GM19438 (cell line): ENCODE results near the gene AP3M1.
"Not testable (repeated sequence)": the region's sequence is repeated elsewhere in the genome, so short reads cannot be mapped to it uniquely, and the experiment has no call there.

Experiments used
- ATAC-seq: cut with Tn5 transposase; IDR thresholded peaks from one replicate; pipeline ENCODE4 v1.9.1; 2021; ENCODE audit warnings: low read depth; ENCODE audit not compliant: unreplicated experiment

The AP3M1 gene, protein sequence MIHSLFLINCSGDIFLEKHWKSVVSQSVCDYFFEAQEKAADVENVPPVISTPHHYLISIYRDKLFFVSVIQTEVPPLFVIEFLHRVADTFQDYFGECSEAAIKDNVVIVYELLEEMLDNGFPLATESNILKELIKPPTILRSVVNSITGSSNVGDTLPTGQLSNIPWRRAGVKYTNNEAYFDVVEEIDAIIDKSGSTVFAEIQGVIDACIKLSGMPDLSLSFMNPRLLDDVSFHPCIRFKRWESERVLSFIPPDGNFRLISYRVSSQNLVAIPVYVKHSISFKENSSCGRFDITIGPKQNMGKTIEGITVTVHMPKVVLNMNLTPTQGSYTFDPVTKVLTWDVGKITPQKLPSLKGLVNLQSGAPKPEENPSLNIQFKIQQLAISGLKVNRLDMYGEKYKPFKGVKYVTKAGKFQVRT

DNA sequence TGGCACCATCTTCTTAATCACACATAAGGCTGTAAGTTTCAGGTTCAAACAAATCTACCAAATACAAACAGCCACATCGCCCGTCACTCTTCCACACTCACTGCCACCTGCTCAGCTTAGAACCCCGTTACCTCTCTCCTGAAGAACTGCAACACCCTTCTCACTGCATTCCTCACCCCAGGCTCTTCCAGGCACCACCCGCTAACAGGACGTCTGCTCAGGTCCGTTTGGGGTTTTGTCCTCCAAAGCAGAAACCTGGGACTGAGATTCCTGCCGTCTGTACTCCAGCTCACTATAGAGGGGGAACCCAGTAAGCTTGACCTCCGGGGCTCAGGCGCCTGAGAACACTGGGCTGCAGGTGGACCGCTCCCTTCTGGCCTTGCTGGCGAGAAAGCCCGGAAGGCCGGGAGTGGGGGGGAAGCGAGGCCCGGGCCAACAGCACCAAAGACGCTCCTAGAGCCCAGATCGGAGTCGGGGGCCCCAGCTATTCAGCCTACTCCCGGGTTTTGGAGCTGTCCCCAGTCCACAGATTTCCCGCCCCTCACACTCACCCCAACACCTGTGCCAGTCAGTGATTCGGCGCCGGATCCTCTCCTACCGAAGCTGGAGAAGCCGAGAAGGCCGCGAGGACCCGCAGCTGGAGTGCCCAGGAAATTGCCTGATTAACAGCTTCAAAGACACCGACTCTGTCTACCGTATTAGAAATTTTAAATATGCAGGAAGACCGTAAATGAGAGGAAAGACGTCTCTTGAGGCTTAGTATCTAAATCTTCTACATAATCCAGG is at the start of gene AP3M1:
Gene AP3M1, minus strand, starts transcription at position 625 of the 786 bp plus-strand sequence. CDS start 12,449 bp downstream, outside the sequence.
- peak; percentile 44 for ATAC-seq

DNA sequence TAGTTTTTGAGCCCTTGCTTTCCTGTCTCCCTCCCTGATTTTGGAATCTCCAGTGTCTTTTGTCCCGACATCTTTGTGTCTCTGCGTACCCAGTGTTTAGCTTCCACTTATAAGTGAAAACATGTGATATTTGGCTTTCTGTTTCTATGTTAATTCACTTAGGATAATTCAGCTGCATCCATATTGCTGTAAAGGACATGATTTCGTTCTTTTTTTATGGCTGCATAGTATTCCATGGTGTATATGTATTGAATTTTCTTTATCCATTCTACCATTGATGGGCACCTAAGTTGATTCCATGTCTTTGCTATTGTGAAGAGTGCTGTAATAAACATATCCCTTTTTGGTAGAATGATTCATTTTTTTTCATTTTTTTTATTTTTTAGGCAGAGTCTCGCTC is 48.7 kb upstream of the AP3M1 start:
- no peak for ATAC-seq

DNA sequence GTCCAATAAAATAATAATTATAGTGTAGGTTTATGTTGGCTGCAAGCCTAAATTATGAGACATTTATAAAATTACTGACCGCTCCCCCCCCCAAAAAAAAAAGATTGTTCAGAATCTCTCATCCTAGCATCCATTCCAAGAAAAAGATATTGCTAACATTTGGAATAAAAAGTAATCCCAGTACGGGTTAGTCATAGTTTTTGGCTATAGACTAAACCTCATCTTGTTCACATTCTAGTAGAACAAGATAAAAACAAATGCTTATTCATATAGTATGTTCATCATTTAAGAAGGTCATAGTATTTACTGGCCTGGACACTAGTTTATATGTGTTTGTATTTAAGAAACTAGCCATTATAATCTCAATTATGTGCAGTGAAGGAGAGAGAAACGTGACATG is 44.4 kb upstream of the AP3M1 start:
- no peak for ATAC-seq

DNA sequence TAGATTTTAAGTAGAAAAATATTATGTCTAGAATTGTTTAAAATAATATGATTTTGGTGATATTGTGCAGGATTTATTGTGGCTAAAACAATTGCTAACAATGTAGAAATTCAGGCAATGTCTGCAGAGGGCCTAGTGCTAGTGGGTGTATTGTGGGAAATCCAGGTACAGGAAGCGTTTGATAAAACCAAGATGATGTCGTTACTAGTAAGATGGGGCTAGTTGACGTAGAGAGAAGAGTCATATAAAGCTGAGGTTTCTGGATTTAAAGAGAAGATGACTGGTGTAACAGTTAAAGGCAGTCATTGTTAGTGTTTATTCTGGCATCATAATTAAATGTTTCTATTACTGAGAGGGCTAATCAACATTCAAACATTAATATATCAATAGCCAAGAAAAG is 43.9 kb upstream of the AP3M1 start:
- ATAC-seq, result no peak

DNA sequence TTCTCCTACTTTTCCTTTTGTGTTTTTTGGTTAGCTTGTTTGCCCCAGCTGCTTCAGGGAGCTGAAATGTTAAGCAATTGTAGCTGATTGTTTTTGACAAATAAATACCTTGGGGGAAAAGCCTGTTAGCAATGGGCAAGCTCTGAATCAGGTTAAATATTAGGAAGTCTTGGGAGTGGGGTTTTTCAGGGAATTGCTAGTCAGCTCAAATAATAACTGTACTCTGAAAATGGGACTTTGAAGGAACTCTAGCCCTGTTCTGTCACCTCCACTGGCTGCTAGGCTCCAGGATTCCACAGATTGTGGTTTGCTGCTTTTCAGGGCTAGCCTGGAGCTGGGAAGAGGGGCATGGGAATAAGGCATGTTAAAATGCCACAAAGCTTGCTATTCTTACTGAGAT is 39.9 kb upstream of the AP3M1 start:
- no peak for ATAC-seq

DNA sequence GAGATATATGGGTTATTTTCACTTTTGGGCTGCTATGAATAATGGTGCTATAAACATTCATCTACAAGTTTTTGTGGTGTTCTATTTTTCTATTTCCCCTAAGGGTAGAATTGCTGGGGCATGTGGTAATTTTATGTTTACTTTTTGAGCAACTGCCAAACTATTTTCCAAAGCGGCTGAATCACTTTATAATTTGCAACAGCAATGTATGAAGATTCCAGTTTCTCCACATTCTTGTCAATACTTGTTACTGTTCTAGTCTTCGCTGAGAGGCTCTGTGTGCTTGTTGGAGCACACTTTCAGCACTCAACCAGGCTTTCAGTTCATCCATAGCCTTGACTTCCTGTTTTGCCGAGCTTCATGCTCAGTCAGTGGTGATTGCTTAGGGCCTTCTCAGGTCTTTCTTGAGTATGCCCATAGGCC is 39.4 kb upstream of the AP3M1 start:
- ATAC-seq, result peak; percentile 75

DNA sequence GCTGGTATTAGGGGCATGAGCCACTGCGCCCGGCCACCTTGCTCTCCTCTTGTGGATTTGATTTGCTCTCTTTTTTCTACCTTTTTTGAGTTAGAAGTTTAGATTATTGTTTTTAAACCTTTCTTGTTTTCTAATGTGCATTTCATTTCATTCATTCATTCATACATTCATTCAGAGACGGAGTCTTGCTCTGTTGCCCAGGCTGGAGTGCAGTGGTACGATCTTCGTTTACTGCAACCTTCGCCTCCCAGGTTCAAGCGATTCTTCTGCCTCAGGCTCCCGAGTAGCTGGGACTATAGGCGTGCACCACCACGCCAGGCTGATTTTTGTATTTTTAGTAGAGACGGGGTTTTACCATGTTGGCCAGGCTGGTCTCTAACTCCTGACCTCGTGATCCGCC is 38.0 kb upstream of the AP3M1 start:
- not testable (repeated sequence) for ATAC-seq

DNA sequence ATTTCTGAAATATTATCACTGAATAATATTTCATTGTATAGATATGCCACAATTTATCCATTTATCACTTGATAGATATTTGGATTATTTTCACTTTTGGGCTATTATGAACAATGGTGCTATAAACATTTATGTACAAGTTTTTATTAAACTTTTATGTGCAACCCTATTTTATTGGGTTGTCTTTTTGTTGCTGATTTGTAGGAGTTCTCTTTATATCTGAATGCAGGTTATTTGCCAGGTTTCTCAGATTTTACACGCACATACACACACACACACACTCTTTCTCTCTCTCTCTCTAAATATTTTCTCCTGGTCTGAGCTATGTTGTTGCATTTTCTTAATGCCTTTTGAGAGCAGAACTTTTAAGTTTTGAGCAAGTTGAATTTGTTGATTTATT is 36.6 kb upstream of the AP3M1 start:
- ATAC-seq, result no peak

DNA sequence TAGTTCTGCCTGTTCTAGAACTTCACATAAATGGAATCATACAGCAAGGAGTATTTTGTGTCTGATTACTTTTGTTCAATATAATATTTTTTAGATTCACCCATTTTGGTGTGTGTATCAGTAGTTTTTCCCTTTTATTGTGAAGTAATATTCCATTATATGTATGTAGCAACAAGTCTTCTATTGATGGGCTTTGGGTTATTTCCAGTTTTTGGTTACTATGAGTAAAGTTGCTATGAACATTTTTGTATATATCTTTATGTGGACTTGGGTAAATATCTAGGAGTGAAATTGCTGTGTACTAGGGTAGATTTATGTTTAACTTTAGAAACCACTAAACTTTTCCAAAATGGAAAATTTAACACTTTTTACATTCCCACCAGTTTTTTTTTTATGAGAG is 36.0 kb upstream of the AP3M1 start:
- no peak for ATAC-seq

DNA sequence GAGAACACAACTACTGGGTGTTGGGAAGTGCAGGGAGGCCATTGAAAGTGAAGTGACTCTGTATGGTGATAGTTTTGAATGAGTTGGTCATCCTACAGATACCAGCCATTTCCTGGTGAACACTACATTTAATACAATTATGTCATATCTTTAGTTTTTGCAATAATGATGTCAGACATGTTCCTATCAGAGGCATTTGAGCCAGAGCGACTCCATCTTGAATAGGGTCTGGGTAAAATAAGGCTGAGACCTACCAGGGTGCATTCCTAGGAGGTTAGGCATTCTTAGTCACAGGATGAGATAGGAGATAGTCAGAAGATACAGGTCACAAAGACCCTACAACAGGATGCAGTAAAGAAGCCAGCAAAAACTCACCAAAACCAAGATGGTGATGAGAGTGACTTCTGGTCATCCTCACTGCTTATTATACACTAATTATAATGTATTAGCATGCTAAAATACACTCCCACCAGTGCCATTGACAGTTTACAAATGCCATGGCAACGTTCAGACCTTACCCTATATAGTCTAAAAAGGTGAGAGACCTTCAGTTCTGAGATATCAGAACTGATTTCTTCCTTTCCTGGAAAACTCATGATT is 28.6 kb upstream of the AP3M1 start:
- ATAC-seq, result no peak

DNA sequence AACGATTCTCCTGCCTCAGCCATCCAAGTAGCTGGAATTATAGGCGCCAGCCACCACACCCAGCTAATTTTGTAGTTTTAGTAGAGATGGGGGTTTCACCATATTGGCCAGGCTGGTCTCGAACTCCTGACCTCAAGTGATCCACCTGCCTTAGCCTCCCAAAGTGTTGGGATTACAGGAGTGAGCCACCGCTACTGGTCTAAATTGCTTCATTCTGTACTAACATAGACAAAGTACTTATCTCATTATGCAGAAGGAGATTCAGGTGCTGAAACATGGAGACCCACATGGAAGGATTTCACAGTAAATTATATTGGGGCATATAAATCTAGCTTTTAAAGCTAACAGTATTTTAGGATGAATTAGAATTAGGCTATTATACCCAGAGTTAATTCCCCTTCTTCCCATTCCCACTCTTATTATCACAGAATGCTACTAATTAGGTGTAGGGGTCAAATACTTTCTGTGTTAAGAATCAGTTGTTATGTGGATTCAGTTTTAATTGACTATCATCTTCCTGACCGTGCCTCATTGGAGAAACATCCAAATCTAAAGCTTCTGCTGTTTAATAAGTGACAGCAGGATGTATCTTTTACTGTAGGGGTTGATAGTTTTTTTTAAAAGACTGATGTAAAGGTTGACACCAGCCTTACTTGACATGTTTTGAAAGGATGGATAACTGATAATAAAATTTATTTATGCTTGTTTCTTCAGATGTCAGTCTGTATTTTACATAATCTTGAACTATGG is 27.6 kb upstream of the AP3M1 start:
- ATAC-seq, result no peak

DNA sequence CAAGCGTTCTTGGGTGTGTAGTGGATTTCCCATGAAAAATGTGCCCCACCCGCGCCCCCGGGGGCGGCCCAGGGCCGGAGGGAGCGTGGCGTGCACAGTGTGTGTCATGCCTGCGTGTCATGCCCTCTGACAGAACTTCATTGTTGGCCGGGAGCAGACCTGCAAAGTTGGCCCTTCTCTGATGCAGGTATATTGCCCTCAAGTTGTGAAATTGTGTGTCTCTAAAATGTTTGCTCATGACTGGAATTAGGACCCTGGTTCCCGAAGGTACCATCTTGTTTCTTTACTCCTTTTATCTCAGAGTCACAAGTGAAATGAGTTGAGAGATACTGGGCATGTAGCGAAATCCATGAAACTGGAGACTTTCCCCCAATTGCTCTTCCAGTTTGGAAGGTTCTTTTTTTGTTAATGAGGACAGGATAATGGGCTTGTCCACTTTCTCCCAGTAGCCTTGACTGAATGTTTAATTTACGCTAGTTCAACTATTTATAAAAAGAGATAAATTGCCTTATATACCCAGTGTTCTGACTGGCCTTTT is 26.6 kb upstream of the AP3M1 start:
- peak; percentile 18 for ATAC-seq

DNA sequence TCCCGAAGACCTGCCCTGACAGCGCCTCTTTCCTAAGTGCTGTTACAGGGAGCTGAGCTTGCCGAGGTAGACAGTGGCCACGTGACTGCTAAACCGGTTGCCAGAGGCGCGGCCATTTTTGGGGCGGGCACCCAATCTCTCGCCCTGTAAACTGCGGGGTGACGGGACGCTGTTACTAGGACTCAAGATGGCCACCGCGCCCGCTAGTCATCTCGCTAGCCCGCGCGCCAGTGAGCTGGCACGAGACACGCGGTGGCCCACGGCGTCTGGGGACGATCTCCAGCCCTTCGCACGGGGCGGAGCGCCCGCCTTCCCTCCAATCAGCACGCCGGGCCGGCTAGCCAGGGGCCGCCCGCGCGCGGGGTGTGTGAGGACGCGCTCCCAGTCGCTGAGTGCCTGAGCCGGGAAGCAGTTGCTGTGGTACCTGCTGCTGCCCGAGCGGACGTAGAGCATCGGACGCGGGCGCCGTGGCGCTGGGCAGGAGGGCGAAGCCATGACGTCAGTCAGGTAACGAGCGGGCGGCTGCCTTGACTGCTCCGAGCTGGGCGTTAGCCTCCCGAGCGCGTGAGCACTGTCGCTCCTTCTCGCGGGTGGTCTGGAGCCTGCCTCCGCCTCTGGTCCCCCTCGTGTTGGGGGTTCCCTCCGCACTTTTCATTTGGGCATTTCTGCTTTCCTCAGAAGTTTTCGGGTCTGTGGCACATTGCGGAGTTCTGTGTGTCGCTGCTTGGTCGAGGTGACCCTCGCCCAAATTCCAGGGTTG is 25.9 kb upstream of the AP3M1 start:
- ATAC-seq, result peak; percentile 88

DNA sequence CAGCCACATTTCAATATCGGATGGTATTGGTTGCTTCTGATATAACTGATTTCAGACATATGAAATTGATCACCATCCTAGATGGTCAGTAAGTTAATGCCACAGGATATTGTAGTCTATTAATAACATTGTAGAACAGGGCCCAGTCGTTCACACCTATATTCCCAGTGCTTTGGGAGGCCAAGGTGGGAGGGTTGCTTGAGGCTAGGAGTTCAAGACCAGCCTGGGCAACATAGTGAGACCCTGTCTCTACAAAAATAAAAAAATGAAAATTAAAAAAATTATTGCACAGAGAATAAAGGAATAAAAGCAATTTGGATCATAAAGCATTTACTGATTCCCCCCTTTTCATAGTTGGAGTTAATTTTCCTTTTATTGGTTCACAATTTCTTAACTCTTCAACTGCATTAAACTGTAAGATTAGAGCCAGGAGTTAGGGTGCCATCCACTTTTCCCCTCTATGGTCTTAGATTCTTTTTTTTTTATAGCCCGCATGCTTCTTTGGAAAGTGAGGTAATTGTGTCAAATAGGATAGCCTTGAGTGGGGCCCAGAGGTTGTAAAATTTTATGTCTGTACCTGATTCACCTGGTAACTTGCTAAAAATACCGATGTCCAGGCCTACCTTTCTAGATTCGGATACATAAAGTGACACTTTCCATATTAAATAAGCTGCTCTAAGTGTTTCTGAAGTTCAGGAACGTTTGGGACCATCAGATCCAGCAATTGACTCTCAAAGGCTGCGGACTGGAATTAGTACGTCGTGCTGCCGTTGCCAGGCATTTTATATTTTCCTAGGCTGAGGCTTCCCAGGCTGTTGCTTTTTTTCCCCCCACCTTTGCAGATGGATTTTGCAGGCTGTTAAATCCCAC is 25.1 kb upstream of the AP3M1 start:
- ATAC-seq, result no peak

DNA sequence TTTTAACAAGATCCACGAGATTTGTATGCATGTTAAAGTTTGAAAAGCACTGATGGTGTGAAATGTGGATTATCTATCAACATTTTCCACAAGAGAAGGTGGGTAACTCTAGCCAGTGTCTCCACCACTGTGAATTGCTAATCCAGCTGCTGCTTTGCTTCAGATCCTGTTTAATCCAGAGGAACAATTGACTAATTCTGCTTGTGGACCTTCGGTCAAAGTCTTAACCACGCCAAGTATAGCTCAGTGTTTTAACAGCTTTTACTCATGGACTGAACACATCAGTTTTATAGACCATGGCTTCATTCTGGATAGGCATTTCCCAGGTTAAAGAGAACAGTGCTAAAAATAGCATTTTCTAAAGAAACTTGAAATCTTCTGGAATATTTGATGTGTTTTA is 23.9 kb upstream of the AP3M1 start:
- ATAC-seq, result no peak

DNA sequence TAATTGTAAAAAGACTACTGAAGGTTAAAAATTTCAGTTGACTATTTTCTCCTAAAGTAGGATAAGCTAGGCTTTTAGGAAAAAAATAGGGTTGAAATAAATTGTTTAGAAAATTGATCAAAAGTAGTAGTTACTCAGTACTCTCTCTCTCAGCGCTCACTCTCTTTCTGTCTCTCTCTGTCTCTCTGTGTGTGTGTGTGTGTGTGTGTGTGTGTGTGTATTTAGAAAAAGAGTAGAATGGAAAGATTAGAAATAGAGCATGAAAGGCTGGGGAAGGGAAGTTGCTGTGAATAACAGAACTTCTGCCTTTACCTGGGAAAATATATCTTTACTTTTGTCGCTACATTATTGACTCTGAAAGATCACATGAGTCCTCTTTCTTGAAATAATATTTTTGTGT is 21.0 kb upstream of the AP3M1 start:
- ATAC-seq, result no peak

DNA sequence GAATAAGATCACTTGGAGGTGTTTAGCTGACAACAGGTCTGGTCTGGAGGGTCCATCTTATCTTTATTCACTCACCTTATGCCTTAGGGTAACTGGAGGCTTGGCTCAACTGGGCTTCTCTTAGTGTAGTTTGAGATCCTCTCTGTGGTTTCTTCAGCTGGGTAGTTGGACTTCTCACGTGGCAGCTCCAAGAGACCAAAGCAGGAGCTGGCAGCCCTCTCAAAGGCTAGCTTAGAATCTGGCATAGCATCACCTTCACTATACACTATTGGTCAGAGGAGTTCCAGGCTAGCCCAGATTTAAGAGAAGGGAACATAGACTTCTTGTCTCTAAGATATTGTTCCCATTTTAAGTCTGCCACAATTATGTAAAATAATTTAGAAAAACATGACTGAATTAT is 16.8 kb upstream of the AP3M1 start:
- ATAC-seq, result no peak

DNA sequence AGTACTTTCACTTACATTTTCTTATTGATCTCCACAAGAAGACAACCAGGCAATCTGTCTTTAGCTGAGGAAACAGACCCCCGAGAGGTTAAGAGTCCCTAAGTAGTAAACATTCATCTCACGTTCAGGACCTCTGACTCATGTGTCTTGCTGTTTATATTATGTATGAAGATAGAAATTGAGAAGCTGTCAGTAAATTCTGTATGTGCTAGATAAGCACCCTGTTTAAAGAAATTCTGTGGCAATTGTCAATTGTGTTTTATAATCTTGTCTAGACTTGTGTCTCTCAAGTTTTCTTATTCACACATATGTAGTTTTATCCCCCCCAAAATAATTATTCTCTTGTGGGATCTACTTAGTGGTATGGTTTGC is 14.9 kb upstream of the AP3M1 start:
- no peak for ATAC-seq
